Prostate gland (tissue), 2 donors: ENCODE measurements around the gene MS4A15.

Experiments
- CTCF ChIP-seq, 4 experiments: fragments of 200-600 bp in 2 of 4; fragments of 450-650 bp in 2 of 4; sonication (generic) in 2 of 4; IDR thresholded peaks; 1 replicate in 3 of 4; 2 replicates in 1 of 4; pipeline ENCODE4 v1.5.1; 2016 to 2019; ENCODE audit warnings: antibody characterized with exemption in 4 of 4, mild to moderate bottlenecking in 2 of 4, moderate library complexity in 2 of 4
- POLR2A ChIP-seq: fragments of 450-650 bp; IDR thresholded peaks from one replicate; pipeline ENCODE4 v1.6.1; 2016; ENCODE audit warnings: antibody characterized with exemption, mild to moderate bottlenecking
- POLR2AphosphoS5 ChIP-seq: sonication (generic); formaldehyde crosslinking; IDR thresholded peaks from one replicate; pipeline ENCODE4 v1.6.1; 2017; ENCODE audit warnings: antibody characterized with exemption

- TF ChIP-seq CTCF (IDR thresholded peaks at IDR 0.05) (no peak), POLR2AphosphoS5 (no peak), POLR2A (no peak)
Measured at GRCh38 chr11:60754887-60755286, 1.8 kb upstream of the MS4A15 start.
